Thyroid gland (tissue), 4 donors: ENCODE measurements around the gene KIF2A. TPM values are rescaled to one million over a fixed set of nuclear protein-coding genes. Genes with fewer than 3 reads are reported as not detected.

Experiments used
- DNase-seq, 2 donors: peaks; one replicate each; pipeline ENCODE4 v3.0.0-alpha.2; 2019
- H3K27ac ChIP-seq, 3 donors: fragments of 200-600 bp; sonication (generic); 1 replicate in 2 of 3; 2 replicates in 1 of 3; pipeline ENCODE4 v1.5.1; 2016 to 2019; ENCODE audit warnings: mild to moderate bottlenecking in 1 of 3, moderate library complexity in 1 of 3
- H3K27me3 ChIP-seq: fragments of 200-600 bp; sonication (generic); one replicate; pipeline ENCODE4 v1.5.1; 2019
- H3K36me3 ChIP-seq, 2 donors: fragments of 200-600 bp; sonication (generic); one replicate each; pipeline ENCODE4 v1.5.1; 2016 to 2019
- H3K4me1 ChIP-seq, 2 donors: fragments of 200-600 bp; sonication (generic); one replicate each; pipeline ENCODE4 v1.5.1; 2017 to 2019
- H3K4me3 ChIP-seq, 3 donors: fragments of 200-600 bp; sonication (generic); replicated peaks in 1 of 3; 1 replicate in 2 of 3; 2 replicates in 1 of 3; pipeline ENCODE4 v1.5.1; 2016; ENCODE audit warnings: mild to moderate bottlenecking in 1 of 3
- H3K9me3 ChIP-seq: fragments of 200-600 bp; sonication (generic); one replicate; pipeline ENCODE4 v1.5.1; 2017
- CTCF ChIP-seq, 6 experiments: fragments of 200-600 bp in 3 of 6; fragments of 450-650 bp in 3 of 6; sonication (generic) in 3 of 6; IDR thresholded peaks; one replicate each; pipeline ENCODE4 v1.5.1; 2016 to 2019; ENCODE audit warnings: antibody characterized with exemption in 6 of 6, mild to moderate bottlenecking in 2 of 6, inconsistent platforms in 1 of 6, moderate library complexity in 1 of 6
- POLR2A ChIP-seq, 2 donors: fragments of 450-650 bp; IDR thresholded peaks; one replicate each; pipeline ENCODE4 v1.6.1; 2017; ENCODE audit warnings: antibody characterized with exemption in 2 of 2, mild to moderate bottlenecking in 2 of 2, moderate library complexity in 1 of 2
- WGBS, 2 donors: methylation state at CpG; one replicate each; pipeline ENCODE4 v1.1.5; 2017; 5-methylcytosine and 5-hydroxymethylcytosine counted together
- intact Hi-C: fragments of 100-400 bp; cut with DNase I; formaldehyde crosslinking; loops from one replicate; pipeline ENCODE4 v1.15.1; 2023
- total RNA-seq, 4 donors: library from RNA; depleted of rRNA; stranded (reverse); fragments of >200 nt; gene quantifications; one replicate each; pipeline ENCODE4 v1.2.3, GENCODE V29; 2016

The KIF2A gene
- total RNA-seq, 4 donors from 2014 or later: 34.9 to 118 (median 54.8) TPM

GRCh38 chr5:62282064-62282463 lies 23.9 kb upstream of the KIF2A start:
- no peaks in the 10 kb centered on the region for H3K9me3 ChIP-seq
- no peak for DNase-seq
- no peaks in the 10 kb centered on the region for H3K36me3 ChIP-seq
- no peaks in the 10 kb centered on the region for H3K4me1 ChIP-seq
- intact Hi-C loops: no loop called here
- no peaks in the 10 kb centered on the region for H3K27me3 ChIP-seq
- no peak for TF ChIP-seq CTCF (IDR thresholded peaks at IDR 0.05)
- WGBS, 2 donors: 75 to 82% methylated on average over 5 of the region's 5 CpGs
- no peak overlapping the region for H3K27ac ChIP-seq
- H3K4me3 ChIP-seq: no peak overlapping the region

- H3K27ac ChIP-seq: no peak overlapping the region
- DNase-seq: no peak
- no peaks in the 10 kb centered on the region for H3K9me3 ChIP-seq
- no peak overlapping the region for H3K4me3 ChIP-seq
- no peaks in the 10 kb centered on the region for H3K36me3 ChIP-seq
- no peaks in the 10 kb centered on the region for H3K4me1 ChIP-seq
- H3K27me3 ChIP-seq: no peaks in the 10 kb centered on the region
- intact Hi-C loops: no loop called here
- no peak for TF ChIP-seq CTCF (IDR thresholded peaks at IDR 0.05)
- TF ChIP-seq POLR2A (IDR thresholded peaks at IDR 0.05): no peak
Measured at GRCh38 chr5:62283005-62283404, 23.0 kb upstream of the KIF2A start.

GRCh38 chr5:62283861-62284260 lies 22.1 kb upstream of the KIF2A start:
- H3K27ac ChIP-seq: no peak overlapping the region
- TF ChIP-seq CTCF (IDR thresholded peaks at IDR 0.05) (no peak), POLR2A (IDR thresholded peaks at IDR 0.05) (no peak)
- intact Hi-C loops: no loop called here
- no peaks in the 10 kb centered on the region for H3K27me3 ChIP-seq
- DNase-seq: no peak
- no peaks in the 10 kb centered on the region for H3K9me3 ChIP-seq
- no peaks in the 10 kb centered on the region for H3K36me3 ChIP-seq
- WGBS, 2 donors: 81 to 84% methylated on average over 2 of the region's 2 CpGs
- no peaks in the 10 kb centered on the region for H3K4me1 ChIP-seq
- no peak overlapping the region for H3K4me3 ChIP-seq

GRCh38 chr5:62284946-62285891 lies 20.8 kb upstream of the KIF2A start:
- no peak for TF ChIP-seq POLR2A (IDR thresholded peaks at IDR 0.05)
- TF ChIP-seq CTCF (IDR thresholded peaks at IDR 0.05): no peak
- intact Hi-C loops: no loop called here
- H3K4me3 ChIP-seq: no peak overlapping the region
- no peaks in the 10 kb centered on the region for H3K9me3 ChIP-seq
- no peaks in the 10 kb centered on the region for H3K4me1 ChIP-seq
- no peak overlapping the region for H3K27ac ChIP-seq
- no peaks in the 10 kb centered on the region for H3K36me3 ChIP-seq
- DNase-seq: no peak
- no peaks in the 10 kb centered on the region for H3K27me3 ChIP-seq
- WGBS, 2 donors: 82 to 92% methylated on average over 6 of the region's 6 CpGs

GRCh38 chr5:62286834-62287233 lies 19.2 kb upstream of the KIF2A start:
- intact Hi-C loops: no loop called here
- no peak overlapping the region for H3K4me3 ChIP-seq
- WGBS, 2 donors: 85 to 90% methylated on average over 3 of the region's 3 CpGs
- TF ChIP-seq CTCF (IDR thresholded peaks at IDR 0.05): no peak
- no peaks in the 10 kb centered on the region for H3K9me3 ChIP-seq
- no peaks in the 10 kb centered on the region for H3K36me3 ChIP-seq
- H3K27me3 ChIP-seq: no peaks in the 10 kb centered on the region
- H3K4me1 ChIP-seq: no peaks in the 10 kb centered on the region
- no peak overlapping the region for H3K27ac ChIP-seq
- no peak for DNase-seq
